HG03175 (cell line): ENCODE measurements around the gene TBC1D5.
A peak's percentile ranks its signal among the peaks of the same experiment; 100 is the strongest.
"Not testable (repeated sequence)": the region's sequence is repeated elsewhere in the genome, so short reads cannot be mapped to it uniquely, and the experiment has no call there.

Experiments used
- ATAC-seq: cut with Tn5 transposase; IDR thresholded peaks from one replicate; pipeline ENCODE4 v1.9.1; 2021; ENCODE audit warnings: mild to moderate bottlenecking, moderate library complexity; ENCODE audit not compliant: unreplicated experiment

Gene TBC1D5

DNA sequence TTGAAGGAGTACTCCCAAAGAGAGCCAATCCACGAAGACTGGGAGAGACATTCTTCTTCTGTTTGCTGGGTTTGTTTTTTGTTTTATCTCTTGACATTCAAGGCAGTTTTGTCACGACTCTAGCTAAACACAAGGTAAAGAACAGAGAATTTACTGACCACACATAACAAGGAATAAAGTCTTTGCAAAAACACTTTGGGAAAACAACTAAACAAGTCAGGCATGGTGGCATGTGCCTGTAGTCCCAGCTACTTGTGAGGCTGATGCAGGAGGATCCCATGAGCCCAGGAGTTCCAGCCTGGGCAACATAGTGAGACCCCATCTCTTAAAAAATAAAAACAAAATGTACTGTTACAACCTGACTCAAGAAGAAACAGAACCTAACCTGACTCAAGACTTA is 28.0 kb downstream of the TBC1D5 start:
- ATAC-seq: no peak

DNA sequence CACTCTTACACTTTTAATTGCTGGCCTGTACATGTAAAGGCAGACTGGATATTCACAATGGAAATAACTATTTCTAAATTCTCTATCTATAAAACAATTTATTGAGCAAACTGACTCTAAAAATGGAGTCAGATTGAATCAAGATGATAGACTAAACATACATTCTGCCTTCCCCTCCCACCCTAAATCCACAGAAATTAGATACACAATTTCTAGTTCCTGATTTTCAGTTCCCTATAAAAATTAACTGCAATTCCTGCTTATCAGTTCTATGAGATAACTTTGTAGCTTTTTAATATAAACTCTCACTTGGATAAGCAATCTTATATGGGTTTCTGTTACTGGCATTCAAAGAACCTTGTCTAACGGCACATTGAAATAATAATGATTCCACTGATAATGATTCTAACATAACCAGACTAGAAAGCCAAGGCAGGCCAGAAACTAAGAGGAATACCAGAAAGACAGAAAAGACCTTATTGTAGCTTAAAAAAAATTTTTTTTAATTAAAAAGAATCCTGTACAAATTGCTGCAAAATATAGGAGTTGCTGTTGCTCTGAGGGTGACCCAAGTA is 33.1 kb downstream of the TBC1D5 start:
- ATAC-seq: no peak

DNA sequence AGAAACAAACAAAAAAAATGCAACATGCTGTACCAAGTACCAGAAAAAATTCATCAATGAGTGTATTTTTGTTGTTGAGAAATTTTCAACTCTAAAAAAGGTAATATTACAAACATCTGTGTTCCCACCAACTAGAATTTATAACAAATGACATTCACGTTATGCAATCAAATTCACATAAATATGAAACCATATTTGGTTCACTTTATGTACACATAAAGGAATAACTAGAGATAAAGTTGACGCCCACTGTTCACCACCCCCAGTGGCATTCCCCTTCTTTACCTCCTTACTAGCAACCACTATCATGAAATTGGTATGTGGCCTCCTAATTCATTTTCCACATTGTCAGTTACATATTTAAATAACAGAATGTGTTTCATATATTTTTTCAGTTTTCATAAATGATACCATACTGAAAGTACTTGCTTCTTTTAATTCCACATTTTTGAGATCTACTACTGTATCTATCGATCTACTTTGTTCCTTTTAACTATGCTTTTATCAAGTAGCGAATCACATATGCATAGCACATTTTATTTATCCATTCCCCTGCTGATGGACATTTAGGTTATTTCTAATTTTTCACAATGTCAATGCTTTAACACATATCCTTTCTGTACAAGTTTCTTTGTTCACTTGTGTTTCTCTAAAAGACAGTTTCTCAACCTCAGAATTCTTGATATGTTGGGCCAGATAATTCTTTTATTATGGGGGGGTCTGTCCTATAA is 34.5 kb downstream of the TBC1D5 start:
- no peak for ATAC-seq

DNA sequence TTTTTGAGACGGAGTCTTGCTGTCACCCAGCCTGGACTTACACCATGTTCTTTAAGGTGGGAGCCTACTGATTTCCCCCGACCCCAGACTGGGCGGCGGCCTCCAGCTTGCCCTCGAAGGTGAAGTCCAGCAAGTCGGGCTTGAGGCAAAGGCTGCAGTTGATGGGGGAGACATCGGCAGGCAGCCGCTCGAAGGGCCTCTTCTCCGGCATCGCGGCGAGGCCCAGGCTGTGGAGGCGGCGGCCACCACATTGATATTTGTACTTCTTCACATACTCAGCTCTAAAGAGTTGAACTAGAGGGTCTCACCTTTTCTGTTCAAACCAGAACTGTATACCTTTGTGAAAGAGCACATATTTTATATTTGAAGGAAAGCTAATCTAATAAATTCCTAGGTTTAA is 36.4 kb downstream of the TBC1D5 start:
- ATAC-seq: not testable (repeated sequence)

DNA sequence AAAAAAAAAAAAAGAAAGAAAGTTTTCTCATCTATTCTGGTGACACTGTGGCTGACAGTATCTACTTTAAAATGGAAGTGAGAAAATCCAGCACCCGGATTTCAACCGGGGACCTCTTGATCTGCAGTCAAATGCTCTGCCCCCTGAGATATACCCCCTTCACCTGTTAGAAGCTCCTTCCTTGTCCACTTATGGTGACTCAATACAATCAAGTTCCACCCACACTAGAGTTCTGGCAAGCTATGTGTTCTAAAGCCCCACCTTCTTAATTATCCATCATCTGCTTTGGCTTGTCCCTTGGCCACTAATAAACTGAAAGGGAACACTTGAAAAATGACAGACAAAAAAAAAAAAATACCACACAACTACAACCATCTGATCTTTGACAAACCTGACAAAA is 42.6 kb downstream of the TBC1D5 start:
- not testable (repeated sequence) for ATAC-seq

GRCh38 chr3:17695665-17696064 is 46.8 kb downstream of the TBC1D5 start:
- ATAC-seq: not testable (repeated sequence)

- not testable (repeated sequence) for ATAC-seq
Measured at GRCh38 chr3:17693670-17693999, 48.8 kb downstream of the TBC1D5 start.

DNA sequence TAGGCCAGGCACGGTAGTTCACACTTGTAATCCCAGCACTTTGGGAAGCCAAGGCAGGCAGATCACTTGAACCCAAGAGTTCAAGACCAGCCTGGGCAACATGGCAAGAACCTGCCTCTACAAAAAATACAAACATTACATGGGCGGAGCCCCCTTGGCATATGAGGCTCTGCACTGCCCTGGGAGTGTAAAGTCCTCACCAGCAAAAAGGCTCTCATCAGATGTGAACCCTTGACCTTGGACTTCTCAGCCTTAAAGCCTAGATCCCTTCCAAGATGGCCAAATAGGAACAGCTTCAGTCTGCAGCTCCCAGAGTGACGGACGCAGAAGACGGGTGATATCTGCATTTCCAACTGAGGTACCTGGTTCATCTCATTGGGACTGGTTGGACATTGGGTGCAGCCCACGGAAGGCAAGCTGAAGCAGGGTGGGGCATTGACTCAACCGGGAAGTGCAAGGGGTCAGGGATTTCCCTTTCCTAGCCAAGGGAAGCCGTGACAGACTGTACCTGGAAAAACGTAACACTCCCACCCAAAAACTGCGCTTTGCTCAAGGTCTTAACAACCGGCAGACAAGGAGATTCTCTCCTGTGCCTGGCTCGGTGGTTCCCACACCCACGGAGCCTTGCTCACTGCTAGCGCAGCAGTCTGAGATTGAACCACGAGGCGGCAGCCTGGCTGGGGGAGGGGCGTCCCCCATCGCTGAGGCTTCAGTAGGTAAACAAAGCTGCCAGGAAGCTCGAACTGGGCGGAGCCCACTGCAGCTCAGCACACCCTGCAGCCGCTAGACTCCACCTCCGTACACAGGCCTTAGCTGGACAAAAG is 49.4 kb downstream of the TBC1D5 start:
- ATAC-seq: not testable (repeated sequence)

- no peak for ATAC-seq
Measured at GRCh38 chr3:17687566-17687965, 54.9 kb downstream of the TBC1D5 start.

DNA sequence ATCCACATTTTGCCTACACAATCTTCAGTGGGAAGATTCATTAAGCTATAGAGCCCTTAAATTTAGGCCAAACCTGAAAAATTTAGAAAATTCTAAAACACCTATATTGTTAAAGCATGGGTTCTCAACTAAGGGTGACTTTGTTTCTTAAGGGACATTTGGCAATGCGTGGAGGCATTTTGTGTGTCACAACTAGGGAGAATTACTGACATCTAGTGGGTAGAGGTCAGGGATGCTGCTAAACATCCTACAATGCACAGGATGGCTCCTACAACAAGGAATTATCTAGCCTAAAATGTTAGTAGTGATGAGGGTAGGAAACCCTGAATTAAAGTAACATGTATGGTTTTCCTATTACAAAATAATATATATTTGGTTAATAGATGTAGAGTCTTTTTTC is 55.8 kb downstream of the TBC1D5 start:
- ATAC-seq: no peak

DNA sequence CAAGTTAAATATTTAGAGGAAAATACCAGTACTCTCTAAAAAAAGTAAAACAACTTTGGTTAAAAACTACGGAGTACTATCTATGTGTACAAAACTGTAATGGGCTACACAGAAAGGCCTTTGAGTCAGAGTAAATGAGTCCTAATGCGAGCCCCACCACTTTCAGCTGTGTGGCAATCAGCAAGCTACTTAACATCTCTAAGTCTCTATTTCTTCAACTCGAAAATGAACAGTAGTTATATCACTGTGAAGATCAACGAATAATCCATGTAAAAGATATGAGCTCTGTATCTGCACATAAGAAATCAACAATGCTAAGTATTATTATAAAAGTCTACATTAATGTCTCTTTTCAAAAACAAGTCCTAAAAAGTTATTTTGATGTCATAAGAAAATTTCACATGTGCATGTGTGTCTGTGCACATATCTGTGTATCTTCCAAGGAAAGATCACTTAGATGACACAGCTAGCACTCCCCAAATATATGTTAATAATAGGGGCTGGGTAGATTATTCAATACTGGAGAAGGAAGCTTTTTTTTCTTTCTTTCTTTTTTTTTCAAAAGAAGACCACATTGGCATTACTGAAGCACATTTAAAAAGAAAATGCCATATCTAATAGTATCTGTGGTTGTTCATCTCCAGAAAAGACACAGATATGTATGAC is 58.8 kb downstream of the TBC1D5 start:
- no peak for ATAC-seq

- ATAC-seq: no peak
Measured at GRCh38 chr3:17680530-17680929, 61.9 kb downstream of the TBC1D5 start.

GRCh38 chr3:17678116-17678741 is 64.2 kb downstream of the TBC1D5 start:
- peak; percentile 75 for ATAC-seq

DNA sequence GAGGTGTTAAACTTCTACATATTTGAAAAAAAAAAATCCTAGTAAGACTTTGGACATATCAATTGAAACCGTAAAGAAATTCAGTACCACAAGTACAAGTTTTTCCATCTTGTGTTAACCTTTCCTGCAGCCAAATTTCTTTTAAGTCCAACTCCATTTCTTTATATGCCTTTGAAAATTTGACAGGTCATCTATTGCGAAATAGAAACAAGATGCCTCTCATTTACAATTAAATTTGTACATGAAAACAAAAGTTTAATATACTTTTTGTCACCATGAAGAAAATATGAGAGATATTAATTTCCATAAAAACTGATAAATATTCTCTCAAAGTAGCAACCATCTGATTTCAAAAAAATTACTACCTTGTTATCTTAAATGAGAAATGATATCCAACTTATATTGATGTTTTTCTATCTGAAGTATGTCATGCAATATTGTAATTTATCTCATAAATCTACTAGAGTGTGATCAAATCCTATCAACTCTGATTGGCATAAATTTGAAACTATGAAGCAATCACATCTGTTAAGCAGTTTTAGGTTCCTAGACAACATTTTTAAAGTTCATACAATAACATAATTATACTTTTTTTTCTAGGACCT is 68.2 kb downstream of the TBC1D5 start:
- no peak for ATAC-seq

- ATAC-seq: no peak
Measured at GRCh38 chr3:17672506-17672905, 69.9 kb downstream of the TBC1D5 start.

GRCh38 chr3:17670749-17671148 is 71.7 kb downstream of the TBC1D5 start:
- no peak for ATAC-seq

DNA sequence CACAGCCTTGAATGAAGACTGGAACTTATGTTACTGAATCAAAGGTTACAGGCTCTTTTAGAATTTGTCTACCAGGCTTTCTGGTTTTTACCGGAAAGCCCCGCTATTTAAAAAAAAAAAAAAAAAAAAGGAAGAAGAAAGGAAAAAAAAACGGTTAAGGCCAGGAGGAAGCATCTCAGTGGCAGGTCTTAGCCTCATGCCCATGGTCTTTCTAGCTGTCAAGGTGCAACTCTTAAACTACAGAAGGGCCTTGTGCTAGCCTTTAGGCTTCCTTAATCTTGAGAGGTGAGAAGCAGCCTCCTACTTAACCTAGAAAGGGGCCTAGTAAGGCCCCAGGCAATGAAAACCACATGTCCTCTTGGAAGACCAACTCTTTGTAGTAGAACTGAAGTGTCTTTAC is 77.5 kb downstream of the TBC1D5 start:
- no peak for ATAC-seq

DNA sequence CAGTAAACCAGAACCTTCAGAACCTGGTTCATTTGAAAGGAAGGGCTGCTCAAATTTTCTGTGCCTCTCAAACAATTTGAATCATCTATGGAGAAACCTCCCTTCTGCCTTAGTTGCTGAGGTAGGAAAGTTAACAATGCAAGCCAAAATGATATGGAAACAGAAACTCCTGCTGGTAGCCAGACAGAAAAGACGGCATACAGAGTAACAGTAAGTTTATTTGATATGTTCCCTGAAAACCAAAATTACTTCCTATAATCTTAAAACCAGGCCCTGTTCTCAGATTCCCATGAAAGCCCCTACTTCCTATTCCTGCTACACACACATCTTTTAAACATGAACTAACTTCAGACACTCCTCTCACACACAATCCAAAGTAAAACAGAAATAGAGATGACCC is 86.2 kb downstream of the TBC1D5 start:
- ATAC-seq: no peak

DNA sequence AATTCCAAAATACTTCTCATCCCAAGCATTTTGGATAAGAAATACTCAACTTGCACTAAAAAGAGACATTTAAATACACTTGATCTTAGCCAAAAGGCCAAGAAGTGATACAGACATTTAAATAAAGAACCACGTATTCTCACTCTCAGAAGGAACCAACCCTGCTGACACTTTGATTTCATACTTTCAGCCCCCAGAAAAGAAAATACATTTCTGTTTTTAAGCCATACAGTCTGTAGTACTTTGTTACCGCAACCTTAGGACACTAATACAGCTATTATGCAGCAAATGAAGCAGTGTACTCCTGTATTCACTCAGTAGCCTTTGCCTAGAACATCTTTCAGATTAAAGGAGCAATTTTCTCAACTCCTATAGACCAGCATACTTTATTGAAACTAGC is 86.7 kb downstream of the TBC1D5 start:
- peak; percentile 76 for ATAC-seq

DNA sequence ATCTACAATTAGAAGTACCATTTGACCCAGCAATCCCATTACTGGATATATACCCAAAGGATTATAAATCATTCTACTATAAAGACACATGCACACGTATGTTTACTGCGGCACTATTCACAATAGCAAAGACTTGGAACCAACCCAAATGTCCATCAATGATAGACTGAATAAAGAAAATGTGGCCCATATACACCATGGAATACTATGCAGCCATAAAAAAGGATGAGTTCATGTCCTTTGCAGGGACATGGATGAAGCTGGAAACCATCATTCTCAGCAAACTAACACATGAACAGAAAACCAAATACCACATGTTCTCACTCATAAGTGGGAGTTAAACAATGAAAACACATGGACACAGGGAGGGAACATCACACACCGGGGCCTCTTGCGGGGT is 92.7 kb downstream of the TBC1D5 start:
- ATAC-seq: not testable (repeated sequence)
